Measurements from ENCODE around the gene CRYBG1. TPM values are rescaled to one million over a fixed set of nuclear protein-coding genes. Genes with fewer than 3 reads are reported as not detected.

Gene CRYBG1
- total RNA-seq, 2 donors from 2014 or later = 2.5 to 2.7 TPM

DNA sequence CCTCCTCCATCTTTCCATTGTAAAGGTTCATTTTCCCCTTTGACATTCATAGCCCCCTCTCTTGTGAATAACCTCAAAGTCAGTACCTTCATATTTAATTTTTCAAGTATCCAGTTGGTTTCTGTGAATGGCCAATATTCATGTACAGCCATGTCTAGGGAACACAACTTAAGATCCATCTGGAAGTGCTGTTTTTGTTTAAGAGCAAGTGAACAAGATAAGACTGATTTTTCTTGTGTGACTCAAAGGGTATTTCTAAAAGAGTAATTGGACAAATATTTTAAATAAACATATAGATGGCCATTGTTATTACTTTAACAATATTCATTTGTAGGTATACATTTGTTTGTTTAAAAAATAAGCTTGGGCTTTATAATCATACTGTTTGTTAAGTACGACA lies 175.8 kb downstream of the CRYBG1 start:
- Mint-ChIP-seq H3K9me3 (no peaks in the 10 kb centered on the region), H3K4me3 (no peak overlapping the region), H3K36me3 (ENCODE audit: low read depth) (no peaks in the 10 kb centered on the region), H3K4me1 (peaks cover 7% of the 10 kb centered on the region), H3K27ac (no peak overlapping the region), H3K27me3 (ENCODE audit: insufficient read depth) (no peaks in the 10 kb centered on the region)
- Histone ChIP-seq H3K27ac (ENCODE audit: low read depth, low read length) (no peak overlapping the region), H3K4me3 (ENCODE audit: low read length) (no peak overlapping the region), H3K27me3 (ENCODE audit: control insufficient read depth, insufficient read depth, low read length, poor library complexity, severe bottlenecking) (no peaks in the 10 kb centered on the region), H3K9ac (ENCODE audit: extremely low read depth, low read length, poor library complexity, severe bottlenecking) (no peak overlapping the region), H3K9me3 (ENCODE audit: control insufficient read depth, low read length) (no peaks in the 10 kb centered on the region), H3K36me3 (ENCODE audit: control insufficient read depth, insufficient read depth, low read length) (no peaks in the 10 kb centered on the region), H3K4me1 (ENCODE audit: control insufficient read depth, insufficient read depth, low read length) (no peaks in the 10 kb centered on the region)
- 100% methylated on average over 1 of the region's 1 CpG; no CpG with 5 or more reads in 1 of the 2 experiments for WGBS, 2 experiments (ENCODE audit: insufficient coverage in 1 of 2, insufficient read length in 1 of 2)
- DNase-seq = no peak
- TF ChIP-seq, protein P1, sequence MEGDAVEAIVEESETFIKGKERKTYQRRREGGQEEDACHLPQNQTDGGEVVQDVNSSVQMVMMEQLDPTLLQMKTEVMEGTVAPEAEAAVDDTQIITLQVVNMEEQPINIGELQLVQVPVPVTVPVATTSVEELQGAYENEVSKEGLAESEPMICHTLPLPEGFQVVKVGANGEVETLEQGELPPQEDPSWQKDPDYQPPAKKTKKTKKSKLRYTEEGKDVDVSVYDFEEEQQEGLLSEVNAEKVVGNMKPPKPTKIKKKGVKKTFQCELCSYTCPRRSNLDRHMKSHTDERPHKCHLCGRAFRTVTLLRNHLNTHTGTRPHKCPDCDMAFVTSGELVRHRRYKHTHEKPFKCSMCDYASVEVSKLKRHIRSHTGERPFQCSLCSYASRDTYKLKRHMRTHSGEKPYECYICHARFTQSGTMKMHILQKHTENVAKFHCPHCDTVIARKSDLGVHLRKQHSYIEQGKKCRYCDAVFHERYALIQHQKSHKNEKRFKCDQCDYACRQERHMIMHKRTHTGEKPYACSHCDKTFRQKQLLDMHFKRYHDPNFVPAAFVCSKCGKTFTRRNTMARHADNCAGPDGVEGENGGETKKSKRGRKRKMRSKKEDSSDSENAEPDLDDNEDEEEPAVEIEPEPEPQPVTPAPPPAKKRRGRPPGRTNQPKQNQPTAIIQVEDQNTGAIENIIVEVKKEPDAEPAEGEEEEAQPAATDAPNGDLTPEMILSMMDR (conservative IDR thresholded peaks at IDR 0.05) = no peak

DNA sequence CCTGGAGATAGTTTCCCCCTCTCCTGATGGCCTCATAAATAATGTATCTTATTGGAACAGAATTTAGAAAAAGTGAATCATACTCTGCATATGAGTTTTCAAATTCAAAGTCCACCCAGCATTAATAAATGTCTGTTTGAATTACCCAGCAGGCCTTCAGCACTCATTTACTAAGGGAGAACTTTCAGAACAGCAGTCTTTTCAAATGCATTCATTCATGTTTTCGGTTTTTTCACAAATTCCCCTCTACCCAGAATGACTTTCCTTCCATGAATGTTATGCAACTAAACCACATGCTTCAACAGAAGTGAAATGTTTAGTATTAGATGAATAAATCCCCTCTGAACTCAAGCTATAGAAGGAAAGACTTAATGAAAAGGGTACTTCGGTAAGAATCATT lies 176.3 kb downstream of the CRYBG1 start:
- Histone ChIP-seq H3K27me3 (ENCODE audit: control insufficient read depth, insufficient read depth, low read length, poor library complexity, severe bottlenecking) (no peaks in the 10 kb centered on the region), H3K9ac (ENCODE audit: extremely low read depth, low read length, poor library complexity, severe bottlenecking) (no peak overlapping the region), H3K4me1 (ENCODE audit: control insufficient read depth, insufficient read depth, low read length) (no peaks in the 10 kb centered on the region), H3K4me3 (ENCODE audit: low read length) (no peak overlapping the region), H3K36me3 (ENCODE audit: control insufficient read depth, insufficient read depth, low read length) (no peaks in the 10 kb centered on the region), H3K27ac (ENCODE audit: low read depth, low read length) (no peak overlapping the region), H3K9me3 (ENCODE audit: control insufficient read depth, low read length) (no peaks in the 10 kb centered on the region)
- Mint-ChIP-seq H3K9me3 (no peaks in the 10 kb centered on the region), H3K4me1 (peaks cover 7% of the 10 kb centered on the region), H3K27ac (no peak overlapping the region), H3K36me3 (ENCODE audit: low read depth) (no peaks in the 10 kb centered on the region), H3K4me3 (no peak overlapping the region), H3K27me3 (ENCODE audit: insufficient read depth) (no peaks in the 10 kb centered on the region)
- no peak for DNase-seq
- 88 to 100% methylated on average over 1 to 2 of the region's 2 CpGs for WGBS, 2 experiments (ENCODE audit: insufficient coverage in 1 of 2, insufficient read length in 1 of 2)
- TF ChIP-seq, protein P1 (conservative IDR thresholded peaks at IDR 0.05) = no peak

DNA sequence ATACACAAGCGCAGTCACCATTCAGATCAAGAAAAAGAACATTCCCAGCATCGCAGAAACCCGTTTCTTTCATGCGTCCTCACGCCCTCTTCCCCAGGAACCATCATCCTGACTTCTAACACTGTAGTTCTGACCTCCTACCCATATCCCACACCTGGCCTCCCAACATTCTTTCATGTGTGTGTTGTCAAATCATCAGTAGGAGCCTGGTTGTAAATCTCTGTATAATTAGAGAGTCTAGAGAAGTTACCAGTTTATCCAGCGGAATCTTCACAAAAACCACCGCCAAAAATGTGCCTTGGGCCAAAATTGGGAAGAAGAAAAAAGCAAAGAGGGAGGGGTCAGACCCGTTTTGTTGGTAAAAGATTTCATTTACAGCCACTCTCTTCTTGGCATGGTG lies 177.1 kb downstream of the CRYBG1 start:
- Histone ChIP-seq H3K36me3 (ENCODE audit: control insufficient read depth, insufficient read depth, low read length) (no peaks in the 10 kb centered on the region), H3K27ac (ENCODE audit: low read depth, low read length) (no peak overlapping the region), H3K27me3 (ENCODE audit: control insufficient read depth, insufficient read depth, low read length, poor library complexity, severe bottlenecking) (no peaks in the 10 kb centered on the region), H3K4me3 (ENCODE audit: low read length) (no peak overlapping the region), H3K4me1 (ENCODE audit: control insufficient read depth, insufficient read depth, low read length) (no peaks in the 10 kb centered on the region), H3K9me3 (ENCODE audit: control insufficient read depth, low read length) (no peaks in the 10 kb centered on the region), H3K9ac (ENCODE audit: extremely low read depth, low read length, poor library complexity, severe bottlenecking) (no peak overlapping the region)
- Mint-ChIP-seq H3K27me3 (ENCODE audit: insufficient read depth) (no peaks in the 10 kb centered on the region), H3K27ac (no peak overlapping the region), H3K4me3 (no peak overlapping the region), H3K9me3 (no peaks in the 10 kb centered on the region), H3K36me3 (ENCODE audit: low read depth) (no peaks in the 10 kb centered on the region), H3K4me1 (peaks cover 7% of the 10 kb centered on the region)
- TF ChIP-seq, protein P1 (conservative IDR thresholded peaks at IDR 0.05) = no peak
- 74 to 85% methylated on average over 6 to 8 of the region's 8 CpGs for WGBS, 2 experiments (ENCODE audit: insufficient coverage in 1 of 2, insufficient read length in 1 of 2)
- no peak for DNase-seq

Data from endodermal cell (in vitro differentiated cells).